Cardiac fibroblast (primary cell): ENCODE results near the gene DYNLRB1.
A peak's percentile ranks its signal among the peaks of the same experiment; 100 is the strongest.

ENCODE experiments used
- DNase-seq, 2 donors: peaks; one replicate each; pipeline versions ENCODE4 v3.0.0 to v3.0.0-alpha.2; 2010; ENCODE audit warnings: low read depth in 2 of 2
- H3K4me3 ChIP-seq, 2 donors: replicated peaks in 1 of 2; 1 replicate in 1 of 2; 2 replicates in 1 of 2; pipeline ENCODE4 v1.5.1; 2011; ENCODE audit warnings: low read depth in 2 of 2, low read length in 2 of 2, mild to moderate bottlenecking in 2 of 2, moderate library complexity in 1 of 2
- TF ChIP-seq, protein P1 (sequence below): IDR thresholded peaks from one replicate; pipeline ENCODE4 v1.5.1; 2011; ENCODE audit warnings: low read depth, mild to moderate bottlenecking, low read length, inconsistent platforms

DYNLRB1 gene

DNA sequence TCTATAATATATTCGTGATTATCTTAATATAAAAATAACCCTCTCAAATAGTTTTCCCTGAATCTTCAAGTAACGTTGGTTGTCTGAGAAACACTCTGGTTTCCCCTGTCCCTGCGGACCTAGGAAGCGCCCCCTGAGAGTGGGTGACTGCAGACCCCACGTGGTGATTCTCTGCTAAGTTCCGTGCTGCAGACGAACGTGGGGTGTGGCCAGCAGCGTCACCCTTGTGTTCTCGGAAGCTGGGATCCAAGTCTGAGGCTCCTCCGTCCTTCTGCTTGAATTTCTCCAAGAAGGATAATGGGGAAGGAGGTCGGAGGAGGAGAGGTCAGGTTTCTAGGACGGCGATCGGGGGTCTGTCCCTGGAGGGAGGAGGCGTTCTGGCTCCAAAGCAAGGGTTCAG is 25.7 kb downstream of the DYNLRB1 start:
- DNase-seq = no peak
- no peak overlapping the region for H3K4me3 ChIP-seq
- TF ChIP-seq, protein P1, sequence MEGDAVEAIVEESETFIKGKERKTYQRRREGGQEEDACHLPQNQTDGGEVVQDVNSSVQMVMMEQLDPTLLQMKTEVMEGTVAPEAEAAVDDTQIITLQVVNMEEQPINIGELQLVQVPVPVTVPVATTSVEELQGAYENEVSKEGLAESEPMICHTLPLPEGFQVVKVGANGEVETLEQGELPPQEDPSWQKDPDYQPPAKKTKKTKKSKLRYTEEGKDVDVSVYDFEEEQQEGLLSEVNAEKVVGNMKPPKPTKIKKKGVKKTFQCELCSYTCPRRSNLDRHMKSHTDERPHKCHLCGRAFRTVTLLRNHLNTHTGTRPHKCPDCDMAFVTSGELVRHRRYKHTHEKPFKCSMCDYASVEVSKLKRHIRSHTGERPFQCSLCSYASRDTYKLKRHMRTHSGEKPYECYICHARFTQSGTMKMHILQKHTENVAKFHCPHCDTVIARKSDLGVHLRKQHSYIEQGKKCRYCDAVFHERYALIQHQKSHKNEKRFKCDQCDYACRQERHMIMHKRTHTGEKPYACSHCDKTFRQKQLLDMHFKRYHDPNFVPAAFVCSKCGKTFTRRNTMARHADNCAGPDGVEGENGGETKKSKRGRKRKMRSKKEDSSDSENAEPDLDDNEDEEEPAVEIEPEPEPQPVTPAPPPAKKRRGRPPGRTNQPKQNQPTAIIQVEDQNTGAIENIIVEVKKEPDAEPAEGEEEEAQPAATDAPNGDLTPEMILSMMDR = no peak

DNA sequence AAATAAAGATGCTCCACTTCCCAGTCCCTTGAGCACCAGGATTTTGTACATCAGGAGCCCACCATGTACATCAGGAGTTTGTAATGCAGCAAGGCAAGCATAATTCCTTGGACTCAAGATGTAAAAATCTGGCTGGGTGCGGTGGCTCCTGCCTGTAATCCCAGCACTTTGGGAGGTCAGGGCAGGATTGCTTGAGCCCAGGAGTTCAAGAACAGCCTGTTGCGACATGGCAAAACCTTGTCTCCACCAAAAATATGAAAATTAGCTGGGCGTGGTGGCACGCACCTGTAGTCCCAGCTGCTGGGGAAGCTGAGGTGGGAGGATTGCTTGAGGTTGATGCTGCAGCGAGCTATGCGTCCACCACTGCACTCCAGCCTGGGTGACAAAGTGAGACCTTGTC is 26.2 kb downstream of the DYNLRB1 start:
- H3K4me3 ChIP-seq = no peak overlapping the region
- DNase-seq = no peak
- TF ChIP-seq, protein P1 = no peak

DNA sequence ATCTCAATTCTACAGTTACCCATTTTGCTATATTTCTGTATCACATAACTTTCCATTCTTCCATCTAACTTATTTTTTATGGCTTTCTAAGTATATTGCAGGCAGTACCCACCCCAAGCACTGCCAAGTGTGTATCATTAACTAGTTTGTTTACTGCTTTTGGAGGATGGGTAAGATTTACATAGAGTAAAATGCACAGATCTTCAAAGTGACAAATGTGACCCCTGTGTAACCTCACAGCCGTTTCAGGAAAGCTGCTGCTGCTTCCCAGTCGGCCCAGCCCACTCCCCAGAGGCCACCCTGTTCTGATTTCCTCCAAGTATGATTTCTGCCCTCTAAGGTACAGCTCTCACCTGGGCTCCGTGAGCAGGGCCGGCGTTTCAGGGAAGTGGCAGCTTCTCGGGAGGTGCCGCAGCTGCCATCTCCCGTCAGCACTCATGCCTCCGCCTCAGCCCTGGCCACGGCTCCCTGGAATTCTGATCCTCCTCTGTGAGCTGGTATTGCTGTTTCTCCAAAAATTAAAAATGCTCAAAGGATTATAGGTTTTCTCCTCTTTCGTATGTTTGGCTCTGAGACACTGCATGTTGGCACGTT is 27.3 kb downstream of the DYNLRB1 start:
- TF ChIP-seq, protein P1 = no peak
- no peak for DNase-seq
- no peak overlapping the region for H3K4me3 ChIP-seq

DNA sequence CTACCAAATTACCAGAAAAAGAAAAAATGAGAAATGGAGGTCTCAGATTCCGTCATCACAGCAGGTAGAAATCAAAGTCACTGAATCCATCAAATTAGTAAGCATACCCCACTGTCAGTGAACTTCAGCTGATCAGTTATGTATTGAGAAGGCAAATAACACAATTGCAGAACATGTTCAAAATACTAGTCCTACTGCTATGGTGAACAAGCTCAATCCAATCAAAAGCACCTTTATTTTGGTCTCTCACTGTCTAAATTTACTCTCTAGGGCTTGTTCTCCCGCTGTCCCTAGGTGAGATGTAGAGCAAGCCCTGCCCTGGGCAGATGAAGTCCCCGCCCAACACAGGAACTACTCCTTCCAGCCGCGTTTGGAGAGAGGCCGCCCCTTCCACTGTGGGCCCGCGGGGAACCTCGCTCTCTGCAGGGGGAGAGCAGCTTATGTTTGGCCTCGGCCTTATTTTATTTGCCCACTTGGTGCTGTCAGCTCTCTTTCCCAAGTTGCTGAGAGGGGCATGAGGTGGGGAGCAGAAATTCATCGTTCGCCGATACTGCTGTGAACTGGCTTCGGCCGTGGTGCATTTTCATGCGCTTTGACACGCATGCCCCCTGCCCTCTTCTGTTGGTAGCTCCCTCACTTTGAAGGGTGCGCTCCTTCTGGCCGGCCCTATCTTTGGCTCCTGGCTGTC is 28.0 kb downstream of the DYNLRB1 start:
- DNase-seq = no peak
- TF ChIP-seq, protein P1 = no peak
- peak overlapping the region in 1 of 2 donors; percentile 1 for H3K4me3 ChIP-seq

DNA sequence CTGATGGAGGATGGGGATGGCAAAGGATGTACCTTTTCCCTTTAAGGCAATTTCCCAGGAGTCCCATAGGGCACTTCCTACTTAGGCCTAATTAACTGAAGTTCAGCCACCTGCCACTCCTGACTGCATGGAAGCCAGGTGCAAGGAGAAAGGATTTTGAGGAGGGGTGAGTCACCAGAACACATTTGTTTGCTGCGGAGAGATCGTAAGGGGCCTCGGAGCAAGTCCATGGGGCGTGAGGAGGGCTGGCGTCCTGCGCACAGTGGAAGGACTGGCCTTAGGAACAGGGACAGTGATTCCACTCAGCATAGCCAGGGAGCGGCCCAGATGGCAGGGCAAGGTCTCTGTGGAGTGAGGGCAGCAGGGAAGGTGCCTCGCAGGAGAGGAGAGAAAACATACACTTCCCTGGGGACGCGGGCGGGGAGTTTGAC is 30.5 kb downstream of the DYNLRB1 start:
- no peak overlapping the region for H3K4me3 ChIP-seq
- TF ChIP-seq, protein P1 = no peak
- no peak for DNase-seq

DNA sequence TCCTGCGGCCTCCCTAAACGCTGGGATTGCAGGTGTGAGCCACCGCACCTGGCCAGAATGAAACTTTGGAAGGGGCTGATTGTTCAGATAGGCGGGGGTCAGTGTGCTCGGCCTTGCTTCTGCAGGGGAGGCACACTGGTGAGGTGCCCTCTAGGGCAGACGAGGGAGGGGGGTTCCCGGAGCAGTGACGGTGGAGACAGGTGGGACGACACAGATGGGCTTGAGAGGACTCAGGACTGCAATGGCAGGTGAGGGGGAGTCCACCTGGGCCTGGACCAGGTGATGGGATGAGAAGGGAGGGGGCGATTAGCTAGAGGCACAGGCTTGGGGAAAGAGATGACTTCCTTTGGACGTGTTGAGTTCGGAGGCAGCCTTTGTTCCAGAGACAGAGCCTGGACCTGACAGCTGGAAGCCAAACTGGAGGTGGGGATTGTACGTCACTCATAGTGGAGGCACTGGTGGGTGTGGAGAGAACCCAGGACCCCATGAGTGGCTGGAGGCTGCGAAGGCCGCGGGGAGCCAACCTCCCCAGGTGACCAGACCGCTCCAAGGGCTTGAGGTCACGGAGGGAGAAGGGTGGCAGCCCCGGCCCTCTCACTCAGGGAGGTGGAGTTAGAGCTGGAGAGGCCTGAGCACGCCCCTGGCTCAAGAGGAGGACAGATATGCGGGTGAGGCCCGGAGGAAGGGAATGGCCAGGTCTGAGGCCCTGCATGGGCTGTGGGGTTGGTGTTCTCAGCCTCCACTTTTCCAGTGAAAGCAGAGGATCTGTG is 31.8 kb downstream of the DYNLRB1 start:
- H3K4me3 ChIP-seq = no peak overlapping the region
- no peak for DNase-seq
- TF ChIP-seq, protein P1 = no peak
